Measurements from ENCODE around the gene IL12A.

Gene IL12A

GRCh38 chr3:159988617-159989271, at the start of gene IL12A:
TSS of gene IL12A (plus strand) at chr3:159988835.
- DNase-seq = peak; percentile 45

- DNase-seq = no peak
These were observed 47.3 kb upstream of the IL12A start for GRCh38 chr3:159941038-159942000.

GRCh38 chr3:159944781-159945180, 43.9 kb upstream of the IL12A start:
- DNase-seq = no peak

- no peak for DNase-seq
These were observed 42.7 kb upstream of the IL12A start for GRCh38 chr3:159945930-159946329.

- peak; percentile 45 for DNase-seq
These were observed 41.4 kb upstream of the IL12A start for GRCh38 chr3:159947220-159947619.

GRCh38 chr3:159948429-159949144, 40.0 kb upstream of the IL12A start:
- DNase-seq = no peak

- DNase-seq = no peak
These were observed 38.3 kb upstream of the IL12A start for GRCh38 chr3:159950156-159950898.

- DNase-seq = no peak
These were observed 37.1 kb upstream of the IL12A start for GRCh38 chr3:159951540-159951939.

GRCh38 chr3:159953325-159954085, 35.1 kb upstream of the IL12A start:
- no peak for DNase-seq

GRCh38 chr3:159960188-159961148, 28.2 kb upstream of the IL12A start:
- DNase-seq = no peak

GRCh38 chr3:159964166-159964973, 24.3 kb upstream of the IL12A start:
- peak; percentile 56 for DNase-seq

GRCh38 chr3:159971311-159971710, 17.3 kb upstream of the IL12A start:
- DNase-seq = no peak

- no peak for DNase-seq
These were observed 11.3 kb upstream of the IL12A start for GRCh38 chr3:159977295-159977694.

GRCh38 chr3:159978353-159978752, 10.3 kb upstream of the IL12A start:
- DNase-seq = no peak

GRCh38 chr3:159978918-159979703, 9.5 kb upstream of the IL12A start:
- DNase-seq = no peak

GRCh38 chr3:159982442-159982974, 6.1 kb upstream of the IL12A start:
- DNase-seq = no peak

- no peak for DNase-seq
These were observed 1.3 kb upstream of the IL12A start for GRCh38 chr3:159987291-159987711.

Measured in amniotic stem cell (primary cell).